Mesothelial cell of epicardium (in vitro differentiated cells): ENCODE results near the gene SPATA25. TPM values are rescaled to one million over a fixed set of nuclear protein-coding genes. Genes with fewer than 3 reads are reported as not detected.

Experiments
- DNase-seq, 2 experiments: peaks; one replicate each; pipeline ENCODE4 v3.0.0; 2021; ENCODE audit warnings: low spot score in 2 of 2; ENCODE audit not compliant: unreplicated experiment in 2 of 2
- H3K27ac Mint-ChIP-seq: 2 replicates; pipeline ENCODE4 v1.8.0; 2021; ENCODE audit warnings: mixed read lengths
- H3K27me3 Mint-ChIP-seq: 2 replicates; pipeline ENCODE4 v1.8.0; 2021; ENCODE audit warnings: low read depth, mixed read lengths
- H3K36me3 Mint-ChIP-seq: 2 replicates; pipeline ENCODE4 v1.8.0; 2021; ENCODE audit warnings: mixed read lengths
- H3K4me1 Mint-ChIP-seq: 2 replicates; pipeline ENCODE4 v1.8.0; 2021; ENCODE audit warnings: mixed read lengths
- H3K4me3 Mint-ChIP-seq: 2 replicates; pipeline ENCODE4 v1.8.0; 2021; ENCODE audit warnings: mild to moderate bottlenecking, moderate library complexity, mixed read lengths
- H3K9me3 Mint-ChIP-seq: 2 replicates; pipeline ENCODE4 v1.8.0; 2021; ENCODE audit warnings: mixed read lengths
- total RNA-seq: library from RNA; stranded (reverse); gene quantifications from 3 replicates; pipeline ENCODE4 v1.2.1, GENCODE V29; 2021
- TF ChIP-seq, protein P1 (sequence below): fragments of 200-600 bp; sonication (generic); IDR thresholded peaks from one replicate; pipeline ENCODE4 v1.5.0; 2021; ENCODE audit warnings: antibody characterized with exemption; ENCODE audit not compliant: unreplicated experiment

Gene SPATA25
- total RNA-seq, 1 donor from 2014 or later: 3.2 TPM

GRCh38 chr20:45920462-45921336 lies 33.3 kb upstream of the SPATA25 start:
- peaks cover 8% of the 10 kb centered on the region for H3K27me3 Mint-ChIP-seq
- no peak for DNase-seq
- no peaks in the 10 kb centered on the region for H3K36me3 Mint-ChIP-seq
- no peak overlapping the region for H3K4me3 Mint-ChIP-seq
- TF ChIP-seq, protein P1, sequence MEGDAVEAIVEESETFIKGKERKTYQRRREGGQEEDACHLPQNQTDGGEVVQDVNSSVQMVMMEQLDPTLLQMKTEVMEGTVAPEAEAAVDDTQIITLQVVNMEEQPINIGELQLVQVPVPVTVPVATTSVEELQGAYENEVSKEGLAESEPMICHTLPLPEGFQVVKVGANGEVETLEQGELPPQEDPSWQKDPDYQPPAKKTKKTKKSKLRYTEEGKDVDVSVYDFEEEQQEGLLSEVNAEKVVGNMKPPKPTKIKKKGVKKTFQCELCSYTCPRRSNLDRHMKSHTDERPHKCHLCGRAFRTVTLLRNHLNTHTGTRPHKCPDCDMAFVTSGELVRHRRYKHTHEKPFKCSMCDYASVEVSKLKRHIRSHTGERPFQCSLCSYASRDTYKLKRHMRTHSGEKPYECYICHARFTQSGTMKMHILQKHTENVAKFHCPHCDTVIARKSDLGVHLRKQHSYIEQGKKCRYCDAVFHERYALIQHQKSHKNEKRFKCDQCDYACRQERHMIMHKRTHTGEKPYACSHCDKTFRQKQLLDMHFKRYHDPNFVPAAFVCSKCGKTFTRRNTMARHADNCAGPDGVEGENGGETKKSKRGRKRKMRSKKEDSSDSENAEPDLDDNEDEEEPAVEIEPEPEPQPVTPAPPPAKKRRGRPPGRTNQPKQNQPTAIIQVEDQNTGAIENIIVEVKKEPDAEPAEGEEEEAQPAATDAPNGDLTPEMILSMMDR: no peak
- H3K27ac Mint-ChIP-seq: peak overlapping the region; percentile 6
- H3K9me3 Mint-ChIP-seq: no peaks in the 10 kb centered on the region
- peaks cover 19% of the 10 kb centered on the region for H3K4me1 Mint-ChIP-seq

DNA sequence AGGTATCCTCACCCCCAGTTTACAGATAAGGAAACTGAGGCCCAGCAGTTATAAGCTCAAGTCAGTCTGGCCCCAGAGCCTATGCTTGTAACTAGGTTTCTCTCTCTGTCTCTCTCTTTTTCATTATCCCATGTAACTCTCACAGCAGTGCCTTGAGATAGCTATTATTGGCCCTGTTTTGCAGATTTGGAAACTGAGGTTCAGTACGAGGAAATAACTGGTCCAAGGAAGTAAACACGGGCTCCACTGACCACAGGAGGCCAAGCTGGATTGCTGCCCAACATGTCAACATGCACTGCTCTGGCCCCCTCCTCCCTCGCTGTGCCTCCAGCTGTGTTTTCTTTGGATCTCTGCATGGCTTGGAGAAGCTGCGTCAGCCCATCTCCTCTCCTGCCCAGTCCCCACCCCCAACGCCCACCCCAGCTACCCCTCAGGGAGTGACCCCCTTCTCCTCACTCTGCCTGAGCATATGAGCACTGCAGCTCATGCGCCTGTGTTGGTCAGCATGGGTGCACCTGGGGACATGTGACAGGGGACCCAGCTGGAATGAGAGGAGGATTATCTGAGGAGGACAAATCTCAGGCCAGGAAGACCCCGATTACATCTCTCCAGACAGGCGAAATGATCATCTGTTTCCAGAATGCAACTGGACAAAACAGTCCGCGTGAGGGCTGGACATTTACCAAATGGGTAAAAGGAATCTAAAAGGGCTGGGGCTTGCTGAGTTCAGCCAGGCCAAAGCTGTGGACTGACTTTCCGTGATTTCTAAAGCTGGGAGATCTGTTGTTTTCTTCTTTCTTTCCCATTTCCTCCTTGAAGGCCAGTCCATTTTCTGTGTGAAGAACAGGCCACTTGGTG lies 32.3 kb upstream of the SPATA25 start:
- TF ChIP-seq, protein P1: no peak

DNA sequence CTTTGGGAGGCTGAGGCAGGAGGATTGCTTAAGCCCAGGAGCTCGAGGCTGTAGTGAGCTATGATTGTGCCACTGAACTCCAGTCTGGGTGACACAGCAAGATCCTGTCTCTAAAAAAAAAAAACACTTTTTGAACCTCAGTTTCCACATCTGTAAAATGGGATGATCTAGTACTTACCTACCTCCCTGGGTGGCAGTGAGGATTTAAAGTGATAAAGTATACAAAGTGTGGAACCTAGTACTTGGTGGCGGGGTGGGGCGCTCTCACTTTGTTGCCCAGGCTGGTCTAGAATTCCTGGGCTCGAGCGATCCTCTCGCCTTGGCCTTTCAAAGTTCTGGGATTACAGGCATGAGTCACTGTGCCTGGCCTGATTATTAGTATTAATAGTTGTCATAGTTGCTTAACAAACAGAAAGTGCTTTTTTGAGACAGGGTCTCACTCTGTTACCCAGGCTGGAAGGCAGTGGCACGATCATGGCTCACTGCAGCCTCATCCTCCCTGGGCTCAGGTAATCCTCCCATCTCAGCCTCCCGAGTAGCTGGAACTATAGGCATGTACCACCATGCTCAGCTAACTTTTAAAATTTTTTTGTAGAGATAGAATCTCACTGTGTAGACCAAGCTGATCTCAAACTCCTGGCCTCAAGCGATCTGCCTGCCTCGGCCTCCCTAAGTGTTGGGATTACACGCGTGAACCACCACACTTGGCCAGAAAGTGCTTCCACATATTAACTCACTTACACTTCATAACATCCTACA lies 31.5 kb upstream of the SPATA25 start:
- Mint-ChIP-seq H3K9me3 (no peaks in the 10 kb centered on the region), H3K4me3 (no peak overlapping the region), H3K36me3 (no peaks in the 10 kb centered on the region), H3K4me1 (peaks cover 16% of the 10 kb centered on the region), H3K27ac (no peak overlapping the region), H3K27me3 (peaks cover 8% of the 10 kb centered on the region)
- DNase-seq: no peak
- TF ChIP-seq, protein P1: no peak

More for the DNA sequence above, 32.3 kb upstream of the SPATA25 start:
- H3K36me3 Mint-ChIP-seq: no peaks in the 10 kb centered on the region
- peaks cover 8% of the 10 kb centered on the region for H3K27me3 Mint-ChIP-seq
- H3K9me3 Mint-ChIP-seq: no peaks in the 10 kb centered on the region
- H3K4me3 Mint-ChIP-seq: no peak overlapping the region
- peak overlapping the region; percentile 6 for H3K27ac Mint-ChIP-seq
- DNase-seq: no peak
- peaks cover 19% of the 10 kb centered on the region for H3K4me1 Mint-ChIP-seq

DNA sequence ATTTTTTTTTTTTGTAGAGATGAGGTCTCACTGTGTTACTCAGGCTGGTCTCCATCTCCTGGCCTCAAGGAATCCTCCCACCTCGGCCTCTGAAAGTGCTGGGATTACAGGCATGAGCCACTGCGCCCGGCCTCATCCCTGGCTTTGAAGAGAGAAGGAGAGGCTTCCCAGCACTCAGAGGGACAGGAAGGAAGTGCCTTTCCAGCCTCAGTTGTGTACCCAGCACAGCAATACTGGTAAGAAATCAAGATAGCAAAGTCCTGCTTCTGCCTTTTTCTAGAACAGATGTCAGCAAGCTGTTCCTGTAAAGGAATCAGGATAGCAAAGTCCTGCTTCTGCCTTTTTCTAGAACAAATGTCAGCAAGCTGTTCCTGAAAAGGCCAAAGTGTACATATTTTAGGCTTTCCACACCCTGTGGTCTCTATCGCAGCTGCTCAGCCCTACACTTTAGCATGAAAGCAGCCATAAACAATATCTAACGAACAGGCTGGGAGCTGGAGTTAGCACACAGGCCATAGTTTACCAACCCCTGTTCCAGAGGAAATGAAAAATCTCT lies 30.8 kb upstream of the SPATA25 start:
- Mint-ChIP-seq H3K4me1 (peaks cover 16% of the 10 kb centered on the region), H3K36me3 (no peaks in the 10 kb centered on the region), H3K4me3 (no peak overlapping the region), H3K9me3 (no peaks in the 10 kb centered on the region), H3K27ac (no peak overlapping the region), H3K27me3 (peaks cover 8% of the 10 kb centered on the region)
- DNase-seq: no peak
- TF ChIP-seq, protein P1: no peak

GRCh38 chr20:45917790-45918141 lies 30.3 kb upstream of the SPATA25 start:
- no peak overlapping the region for H3K27ac Mint-ChIP-seq
- H3K4me1 Mint-ChIP-seq: peaks cover 14% of the 10 kb centered on the region
- no peaks in the 10 kb centered on the region for H3K9me3 Mint-ChIP-seq
- no peak overlapping the region for H3K4me3 Mint-ChIP-seq
- no peaks in the 10 kb centered on the region for H3K36me3 Mint-ChIP-seq
- peaks cover 8% of the 10 kb centered on the region for H3K27me3 Mint-ChIP-seq
- TF ChIP-seq, protein P1: no peak
- DNase-seq: no peak
